ENCODE data around the gene NRCAM.
"Not testable (repeated sequence)": the region's sequence is repeated elsewhere in the genome, so short reads cannot be mapped to it uniquely, and the experiment has no call there.

Gene NRCAM

GRCh38 chr7:108358553-108358952 lies 97.7 kb downstream of the NRCAM start:
- in situ Hi-C loops (cut with MboI; ENCODE audit: low sequenced_read_pairs) = no loop called here

DNA sequence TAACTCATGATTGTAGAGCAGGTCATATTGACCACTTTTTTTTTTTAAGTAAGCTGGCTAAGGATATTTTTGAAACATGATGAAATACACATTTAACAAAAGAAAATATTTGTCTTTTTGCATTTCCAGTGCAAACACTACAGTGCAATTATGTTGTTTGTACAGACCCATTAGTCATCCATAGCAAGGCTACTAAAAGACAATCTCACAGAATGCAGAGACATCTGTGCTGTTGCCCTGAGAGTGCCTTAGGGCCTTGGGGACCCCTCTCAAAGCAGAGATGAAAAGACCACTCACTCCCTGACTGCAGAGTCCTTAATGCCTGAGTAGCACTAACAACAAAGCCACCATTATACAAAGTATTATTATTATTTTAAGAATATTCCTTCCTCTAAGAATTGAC lies 104.5 kb downstream of the NRCAM start:
- in situ Hi-C loops (cut with MboI; ENCODE audit: low sequenced_read_pairs) = no loop called here

DNA sequence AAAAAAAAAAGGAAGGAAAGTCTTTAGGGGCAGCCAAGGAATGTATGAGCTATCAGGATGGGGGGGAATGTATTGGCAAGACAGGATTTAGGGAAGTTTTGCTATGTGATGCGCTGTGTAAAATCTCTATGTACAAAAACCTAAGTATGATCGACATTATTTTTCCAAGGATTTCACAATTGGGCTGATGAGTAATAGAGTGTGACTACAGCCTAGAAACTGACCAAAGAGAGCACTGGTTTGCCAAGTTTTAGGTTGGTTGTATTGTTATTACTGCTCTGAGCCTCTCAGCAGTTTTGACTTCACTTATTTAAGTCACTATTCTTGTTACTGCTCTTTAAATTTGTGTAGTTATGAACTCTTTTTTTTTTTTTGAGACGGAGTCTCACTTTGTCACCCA lies 107.3 kb downstream of the NRCAM start:
- in situ Hi-C loops (cut with MboI; ENCODE audit: low sequenced_read_pairs) = no loop called here

DNA sequence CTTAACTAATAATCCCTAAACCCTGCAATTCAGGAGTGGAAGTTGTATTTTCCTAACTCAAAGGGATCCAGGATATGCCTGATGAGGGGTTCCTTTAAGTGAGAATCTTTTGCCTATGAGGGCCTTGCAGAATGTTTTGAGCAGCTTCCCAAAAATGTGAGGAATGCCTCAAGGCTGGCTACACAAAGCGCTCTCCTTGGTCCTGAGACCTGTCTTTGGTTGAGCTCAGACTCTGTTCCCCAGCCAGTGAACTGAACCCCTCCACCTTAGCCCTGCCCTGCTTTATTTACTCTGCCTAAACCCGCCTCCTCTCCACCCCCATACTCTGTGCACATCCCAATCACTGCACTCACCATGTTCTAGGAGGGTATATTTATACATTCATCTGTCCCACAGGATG lies 108.6 kb downstream of the NRCAM start:
- in situ Hi-C loops (cut with MboI; ENCODE audit: low sequenced_read_pairs) = no loop called here

GRCh38 chr7:108345710-108346336 lies 110.4 kb downstream of the NRCAM start:
- in situ Hi-C loops (cut with MboI; ENCODE audit: low sequenced_read_pairs) = no loop called here

DNA sequence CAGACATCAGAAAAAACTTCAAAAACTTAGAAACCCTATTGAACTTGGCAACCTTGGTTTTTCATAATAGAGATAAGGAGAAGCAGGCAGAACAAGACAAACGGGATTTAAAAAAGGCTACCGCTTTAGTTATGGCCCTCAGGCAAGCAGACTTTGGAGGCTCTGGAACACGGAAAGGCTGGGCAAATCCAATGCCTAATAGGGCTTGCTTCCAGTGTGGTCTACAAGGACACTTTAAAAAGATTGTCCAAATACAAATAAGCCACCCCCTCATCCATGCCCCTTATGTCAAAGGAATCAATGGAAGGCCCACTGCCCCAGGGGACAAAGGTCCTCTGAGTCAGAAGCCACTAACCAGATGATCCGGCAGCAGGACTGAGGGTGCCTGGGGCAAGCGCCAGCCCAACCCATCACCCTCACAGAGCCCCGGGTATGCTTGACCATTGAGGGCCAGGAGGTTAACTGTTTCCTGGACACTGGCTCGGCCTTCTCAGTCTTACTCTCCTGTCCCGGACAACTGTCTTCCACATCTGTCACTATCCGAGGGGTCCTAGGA lies 115.3 kb downstream of the NRCAM start:
- in situ Hi-C loops (cut with MboI; ENCODE audit: low sequenced_read_pairs) = no loop called here

- in situ Hi-C loops (cut with MboI; ENCODE audit: low sequenced_read_pairs) = not testable (repeated sequence)
These were observed 115.8 kb downstream of the NRCAM start for GRCh38 chr7:108340406-108340805.

DNA sequence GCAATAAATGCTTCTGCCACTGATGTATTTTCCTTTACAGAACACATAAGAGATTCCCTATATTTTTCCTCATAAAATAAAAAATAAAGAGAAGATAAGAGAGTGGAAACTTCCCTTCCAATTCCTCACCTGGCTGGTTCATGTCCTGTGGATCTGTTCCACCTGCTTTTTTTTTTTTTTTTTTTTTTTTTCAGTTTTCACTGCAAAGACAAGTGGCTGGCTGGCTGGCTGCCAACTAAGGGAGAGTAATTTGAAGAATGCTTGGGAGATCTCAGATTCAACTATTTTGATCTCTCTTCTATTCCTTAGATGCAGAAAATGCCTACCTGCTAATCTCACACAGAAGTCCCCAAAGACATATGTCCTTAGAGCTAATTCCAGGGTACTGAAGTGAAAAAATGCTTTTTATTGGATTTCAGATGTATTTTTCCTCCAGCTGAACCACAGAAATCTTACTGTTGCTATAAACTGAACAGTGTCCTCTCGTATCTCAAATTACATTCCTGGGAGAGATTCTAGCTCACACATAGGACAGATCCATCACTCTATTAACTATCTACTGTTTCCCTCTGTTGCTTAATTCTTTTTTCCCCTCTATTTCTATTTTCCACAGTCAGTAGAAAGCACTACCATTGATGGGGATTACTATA lies 120.8 kb downstream of the NRCAM start:
- in situ Hi-C loops (cut with MboI; ENCODE audit: low sequenced_read_pairs) = no loop called here

DNA sequence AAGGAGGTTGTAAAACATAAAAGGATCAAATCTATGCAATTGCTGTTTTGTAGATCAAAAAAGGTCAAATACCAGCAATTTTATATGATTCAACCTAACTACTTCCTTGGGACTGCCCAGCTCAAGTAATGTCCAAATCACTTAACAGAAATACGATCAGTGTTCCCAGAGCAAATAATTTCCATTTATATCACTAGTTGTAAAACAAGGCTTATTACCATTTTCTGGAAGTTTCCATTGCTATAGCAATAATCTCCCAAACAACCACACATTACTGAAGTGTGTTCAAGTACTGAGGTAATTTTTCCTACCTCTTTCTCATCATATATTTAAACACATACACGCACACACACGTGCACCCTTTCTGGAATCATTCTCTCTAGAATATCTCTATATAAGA lies 123.3 kb downstream of the NRCAM start:
- in situ Hi-C loops (cut with MboI; ENCODE audit: low sequenced_read_pairs) = no loop called here

- in situ Hi-C loops (cut with MboI; ENCODE audit: low sequenced_read_pairs) = no loop called here
These were observed 124.3 kb downstream of the NRCAM start for GRCh38 chr7:108331971-108332370.

DNA sequence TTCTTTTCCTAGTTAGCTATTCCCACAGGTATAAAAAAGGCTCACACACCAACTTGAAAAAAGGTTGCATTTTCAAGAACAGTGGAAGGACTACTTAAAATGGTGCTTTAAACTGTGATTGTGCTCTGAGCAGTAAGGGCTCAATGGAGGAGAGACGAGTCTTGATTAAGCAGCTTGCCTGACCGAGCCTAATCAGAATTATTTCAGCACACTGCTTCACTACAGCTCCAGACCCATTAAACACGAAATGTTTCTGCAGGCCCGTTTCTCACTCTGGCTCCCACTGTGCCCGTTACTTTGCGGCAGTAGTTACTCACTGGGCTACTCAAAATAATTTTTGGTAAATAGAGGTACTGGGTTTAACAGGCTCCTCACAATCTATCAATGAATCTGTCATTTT lies 126.0 kb downstream of the NRCAM start:
- in situ Hi-C loops (cut with MboI; ENCODE audit: low sequenced_read_pairs) = no loop called here

DNA sequence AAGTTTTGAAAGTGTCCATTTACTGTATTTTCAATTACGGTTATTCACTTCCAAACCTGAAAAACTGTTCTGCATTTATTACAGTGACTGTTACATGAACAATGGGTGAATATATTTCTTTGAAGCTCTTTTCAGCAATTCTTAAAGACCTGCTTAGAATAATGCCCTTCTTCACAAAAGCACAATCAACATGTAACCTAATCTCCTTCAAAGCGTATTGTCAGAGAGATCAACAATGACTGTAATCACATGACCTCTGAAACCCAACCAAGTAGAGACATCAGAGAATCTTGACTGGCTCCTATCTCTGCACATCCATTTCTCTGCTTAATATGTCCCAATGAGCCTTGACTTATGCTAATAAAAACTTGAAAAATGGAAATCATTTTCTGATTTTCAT lies 126.7 kb downstream of the NRCAM start:
- in situ Hi-C loops (cut with MboI; ENCODE audit: low sequenced_read_pairs) = no loop called here

DNA sequence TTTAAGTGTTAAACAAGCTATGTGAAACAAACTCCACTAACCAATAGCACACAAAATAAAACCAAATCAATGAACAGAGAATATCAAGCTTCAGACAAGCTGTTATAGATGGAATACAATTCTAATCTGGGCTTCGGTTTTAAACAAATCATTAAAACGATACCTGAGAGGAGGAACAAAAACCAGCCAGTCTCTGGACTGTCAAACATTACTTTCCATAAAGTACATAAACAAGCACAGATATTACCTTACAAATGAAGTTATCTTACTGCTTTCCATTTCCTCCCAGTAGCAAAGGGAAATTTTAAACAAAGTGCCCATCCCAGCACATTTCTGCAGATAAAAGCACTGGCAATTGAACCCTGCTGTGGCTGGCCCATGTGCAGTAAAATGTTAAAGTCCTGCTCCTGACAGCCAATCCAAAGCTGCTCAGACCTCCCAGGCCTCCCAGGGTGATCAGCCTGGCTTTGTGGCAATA lies 128.0 kb downstream of the NRCAM start:
- in situ Hi-C loops (cut with MboI; ENCODE audit: low sequenced_read_pairs) = no loop called here

DNA sequence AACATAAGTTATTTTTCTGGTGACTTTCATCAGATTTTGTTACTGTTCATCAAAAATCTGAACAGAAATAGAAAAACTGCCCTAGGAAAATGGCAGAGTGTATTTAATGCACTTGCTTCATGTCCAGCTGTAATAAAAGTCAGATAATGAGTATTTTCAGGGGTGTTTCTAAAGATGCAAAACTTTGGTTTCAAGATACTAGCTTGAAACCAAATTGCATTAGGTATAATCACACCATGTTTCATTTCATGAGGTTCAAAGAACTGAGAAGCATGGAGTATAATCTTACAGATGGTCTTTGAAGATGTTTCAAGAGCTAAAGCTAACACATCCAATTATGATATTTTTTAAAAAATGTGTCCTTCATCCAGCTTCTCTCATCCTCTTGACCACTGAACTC lies 128.9 kb downstream of the NRCAM start:
- in situ Hi-C loops (cut with MboI; ENCODE audit: low sequenced_read_pairs) = no loop called here

GRCh38 chr7:108326938-108327337 lies 129.3 kb downstream of the NRCAM start:
- in situ Hi-C loops (cut with MboI; ENCODE audit: low sequenced_read_pairs) = no loop called here

GRCh38 chr7:108324053-108325038 lies 131.9 kb downstream of the NRCAM start:
- in situ Hi-C loops (cut with MboI; ENCODE audit: low sequenced_read_pairs) = no loop called here

DNA sequence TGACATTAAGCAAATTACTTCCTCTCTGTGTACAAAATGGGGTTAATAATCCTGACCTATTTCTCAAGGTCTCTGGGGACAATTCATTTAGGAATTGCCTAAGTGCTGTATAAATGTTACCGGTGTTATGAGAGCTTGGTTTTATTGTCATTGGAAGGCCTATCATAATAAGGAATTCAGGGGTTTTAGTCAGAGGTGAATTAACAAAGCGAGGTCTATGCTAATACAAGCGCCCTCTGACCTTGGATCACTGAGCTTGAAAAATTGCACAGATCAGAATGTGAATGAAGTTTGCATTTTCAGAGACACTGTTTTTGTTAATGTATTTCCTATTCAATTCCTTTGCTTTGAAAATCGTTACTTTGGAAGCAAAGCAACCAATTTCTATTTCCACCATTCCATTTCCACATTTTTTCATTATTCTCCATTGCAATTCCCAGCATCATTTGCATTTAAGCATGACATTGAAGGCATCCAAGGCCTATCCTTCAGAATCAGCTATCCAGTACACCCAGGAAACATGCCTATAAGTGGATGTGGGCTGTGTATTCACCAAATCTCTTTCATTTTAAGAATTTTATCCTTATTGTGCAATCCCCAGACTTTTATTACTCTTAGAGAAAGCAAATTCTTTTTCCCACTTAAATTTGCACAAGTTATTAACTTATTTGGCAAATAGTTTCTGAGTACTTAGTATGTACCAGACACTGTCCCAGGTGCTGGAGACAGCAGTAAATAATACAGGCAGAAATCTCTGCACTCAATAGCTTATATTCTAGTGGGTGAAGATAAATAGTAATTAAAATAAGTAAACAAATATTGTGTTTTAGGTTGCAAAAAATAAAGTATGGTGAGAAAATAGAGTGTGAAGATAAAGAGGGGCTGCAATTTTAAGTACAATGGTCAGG lies 133.1 kb downstream of the NRCAM start:
- in situ Hi-C loops (cut with MboI; ENCODE audit: low sequenced_read_pairs) = no loop called here

DNA sequence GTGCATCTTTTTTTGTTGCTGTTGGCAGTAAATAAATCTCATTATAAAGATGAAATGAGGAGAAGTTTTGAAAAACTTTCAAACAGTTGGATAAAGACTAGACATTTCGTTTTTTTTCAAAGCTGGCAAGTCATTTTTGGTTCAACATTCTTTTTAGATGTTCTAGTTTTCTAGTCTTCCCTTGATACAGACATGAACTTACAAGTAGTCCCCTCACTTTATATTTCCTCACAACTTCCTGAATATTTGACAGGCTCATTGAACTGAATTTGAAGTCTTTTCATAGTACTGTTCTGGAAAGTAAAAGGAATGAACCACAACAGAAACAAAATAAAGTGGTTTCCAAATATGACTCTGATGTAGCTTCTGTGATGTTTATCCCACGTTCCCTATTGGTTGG lies 134.2 kb downstream of the NRCAM start:
- in situ Hi-C loops (cut with MboI; ENCODE audit: low sequenced_read_pairs) = no loop called here

DNA sequence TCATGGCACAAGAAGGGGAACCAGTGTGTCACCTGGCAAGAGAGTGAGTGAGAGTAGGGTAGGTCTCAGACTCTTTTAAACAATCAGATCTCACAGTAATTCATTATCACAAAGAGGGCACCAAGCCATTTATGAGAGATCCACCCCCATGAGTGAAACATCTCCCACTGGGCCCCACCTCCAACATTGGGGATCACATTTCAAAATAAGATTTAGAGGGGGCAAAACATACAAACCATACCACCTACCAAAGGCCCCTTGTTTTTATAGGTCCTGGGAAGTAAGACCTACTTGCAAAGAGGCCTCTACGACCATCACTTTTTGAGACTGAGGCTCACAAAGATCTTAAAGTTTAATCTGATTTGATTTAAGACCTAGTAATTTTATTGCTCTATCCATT lies 134.9 kb downstream of the NRCAM start:
- in situ Hi-C loops (cut with MboI; ENCODE audit: low sequenced_read_pairs) = no loop called here

DNA sequence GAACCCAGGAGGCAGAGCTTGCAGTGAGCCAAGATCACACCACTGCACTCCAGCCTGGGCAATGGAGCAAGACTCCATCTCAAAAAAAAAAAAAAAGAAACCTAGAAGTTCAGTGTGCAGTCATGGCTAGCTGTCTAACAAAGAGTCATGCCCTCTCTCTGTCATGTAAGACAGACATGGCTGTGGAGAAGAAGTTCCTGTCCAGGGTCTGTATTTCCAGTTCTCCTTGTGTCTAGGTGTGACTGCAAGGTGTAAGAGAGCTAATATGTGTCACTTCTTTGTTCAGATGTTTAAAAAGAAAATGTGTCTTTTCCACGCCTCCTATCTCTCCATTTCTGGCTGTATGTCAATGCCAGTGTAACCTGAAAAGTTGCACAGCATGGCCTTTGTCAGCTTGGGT lies 139.5 kb downstream of the NRCAM start:
- in situ Hi-C loops (cut with MboI; ENCODE audit: low sequenced_read_pairs) = no loop called here
